Omental fat pad (tissue), 4 donors: ENCODE measurements around the gene SYTL2. TPM values are rescaled to one million over a fixed set of nuclear protein-coding genes. Genes with fewer than 3 reads are reported as not detected.

ENCODE experiments used
- ATAC-seq: fragments of 150-250 bp; one replicate; pipeline ENCODE4 v1.9.1; 2016; ENCODE audit warnings: mild to moderate bottlenecking, moderate library complexity; ENCODE audit not compliant: low FRiP score
- DNase-seq: peaks from one replicate; pipeline ENCODE4 v3.0.0-alpha.2; 2019; ENCODE audit warnings: low spot score
- CTCF ChIP-seq, 3 donors: fragments of 450-650 bp; IDR thresholded peaks; one replicate each; pipeline ENCODE4 v1.5.1; 2016 to 2017; ENCODE audit warnings: antibody characterized with exemption in 3 of 3, mild to moderate bottlenecking in 3 of 3, moderate library complexity in 2 of 3
- total RNA-seq, 4 donors: library from RNA; depleted of rRNA; stranded (reverse); fragments of >200 nt; gene quantifications; one replicate each; pipeline ENCODE4 v1.1.0, GENCODE V29; 2016

Gene SYTL2
- total RNA-seq, 4 donors from 2014 or later: 14.3 to 33.9 (median 17.8) TPM

DNA sequence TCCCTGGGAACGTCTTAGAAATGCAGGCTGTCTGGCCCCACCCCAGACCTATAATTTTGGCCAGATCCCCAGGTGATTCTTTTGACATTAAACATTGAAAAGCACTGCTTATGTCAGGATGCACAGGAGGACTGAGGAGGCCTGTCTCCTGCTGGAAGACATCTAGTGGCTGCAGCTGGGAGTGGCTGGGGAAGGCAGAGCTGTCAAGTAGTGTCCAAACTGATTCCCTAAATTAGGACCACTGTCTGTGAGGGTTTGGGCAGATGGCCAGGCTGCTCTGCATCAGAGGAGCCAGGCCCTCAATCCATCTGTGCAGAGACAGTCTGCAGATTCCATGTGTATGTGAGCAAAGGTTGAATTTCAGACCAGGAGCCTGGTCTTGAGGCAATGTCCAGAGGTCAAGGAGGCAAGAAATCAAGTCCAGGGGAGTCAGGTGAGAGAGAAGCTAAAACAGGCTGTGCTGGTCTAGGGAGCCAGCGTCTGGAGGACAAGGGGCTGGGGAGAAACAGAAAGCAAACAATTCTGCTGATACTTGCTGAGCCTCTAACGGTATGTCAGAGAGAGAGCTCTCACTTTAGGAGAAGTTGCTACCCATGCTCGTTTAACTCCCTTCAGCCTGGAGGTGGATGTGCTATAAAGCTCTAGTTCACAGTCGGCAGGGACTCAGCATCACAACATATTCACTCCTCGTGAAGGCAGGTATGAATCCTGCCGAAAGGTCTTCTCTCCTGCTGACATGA, 15.3 kb upstream of the SYTL2 start:
- no peak for ATAC-seq
- TF ChIP-seq CTCF (IDR thresholded peaks at IDR 0.05): no peak
- DNase-seq: no peak

GRCh38 chr11:85825616-85826015, 14.7 kb upstream of the SYTL2 start:
- DNase-seq: no peak
- no peak for ATAC-seq
- TF ChIP-seq CTCF (IDR thresholded peaks at IDR 0.05): no peak

DNA sequence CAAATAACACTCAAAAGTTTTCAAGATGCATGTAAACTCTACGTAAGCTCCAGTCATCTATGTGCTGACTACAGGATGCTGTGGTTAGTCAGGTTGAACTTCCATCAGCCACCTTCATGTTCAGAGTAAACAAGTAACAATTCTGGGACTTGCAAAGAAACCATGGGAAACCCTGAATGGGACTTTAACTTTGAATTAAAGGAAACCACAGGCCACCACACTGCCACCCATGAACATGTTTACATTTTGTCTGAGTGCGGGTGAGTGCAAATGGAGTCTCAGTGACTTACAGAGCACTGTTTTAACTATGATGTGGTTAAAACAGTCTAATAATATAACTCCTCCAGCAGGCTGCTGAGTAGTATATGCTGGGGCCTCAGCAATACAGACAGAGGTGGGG, 12.9 kb upstream of the SYTL2 start:
- TF ChIP-seq CTCF (IDR thresholded peaks at IDR 0.05): no peak
- ATAC-seq: no peak
- no peak for DNase-seq

GRCh38 chr11:85822814-85823213, 11.9 kb upstream of the SYTL2 start:
- ATAC-seq (no peak), DNase-seq (no peak)
- TF ChIP-seq CTCF (IDR thresholded peaks at IDR 0.05): no peak

DNA sequence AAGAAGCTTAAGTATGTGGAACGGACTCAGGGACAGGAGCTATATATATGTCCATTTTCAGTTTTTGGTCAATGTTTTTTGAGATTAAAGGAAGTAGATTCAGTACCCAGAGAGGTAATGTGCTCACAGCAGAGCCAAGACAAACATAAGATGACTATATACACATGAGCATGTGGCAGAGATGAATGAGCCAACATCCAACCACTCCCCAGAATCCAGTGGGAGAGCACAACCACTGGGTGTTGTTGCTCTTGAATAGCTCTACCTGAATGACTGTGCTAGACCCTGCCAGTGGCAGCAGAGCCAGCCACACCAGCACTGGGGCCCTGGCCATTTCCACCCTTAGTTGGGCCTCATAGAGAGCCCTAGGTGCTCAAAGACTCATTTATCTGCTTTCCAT, 10.7 kb upstream of the SYTL2 start:
- ATAC-seq: no peak
- TF ChIP-seq CTCF (IDR thresholded peaks at IDR 0.05): no peak
- no peak for DNase-seq

- TF ChIP-seq CTCF (IDR thresholded peaks at IDR 0.05): no peak
- no peak for ATAC-seq
Observed at GRCh38 chr11:85819441-85819840, 8.5 kb upstream of the SYTL2 start.

GRCh38 chr11:85815186-85815931, 4.4 kb upstream of the SYTL2 start:
- no peak for TF ChIP-seq CTCF (IDR thresholded peaks at IDR 0.05)
- no peak for DNase-seq
- no peak for ATAC-seq

More at GRCh38 chr11:85819441-85819840, 8.5 kb upstream of the SYTL2 start:
- no peak for DNase-seq
